PC-3 (cell line): ENCODE results near the gene ZACN. TPM values are rescaled to one million over a fixed set of nuclear protein-coding genes. Genes with fewer than 3 reads are reported as not detected.

ENCODE experiments used
- ATAC-seq: fragments of 200-7000 bp; cut with Tn5 transposase; 2 replicates; pipeline ENCODE4 v1.9.1; 2020; ENCODE audit warnings: mild to moderate bottlenecking, moderate library complexity
- BruUV-seq: library from RNA; stranded (reverse); fragments of 400-500 nt; replicated peaks from 2 replicates; lab custom pipeline; 2021; lab: Mats Ljungman, UMichigan
- CTCF ChIA-PET: fragments of 300-600 bp; sonication (Branson Sonifier 250); formaldehyde crosslinking; loops from one replicate; lab custom pipeline; 2022; ENCODE audit warnings: antibody characterized with exemption; lab: Charles Lee
- POLR2A ChIA-PET: fragments of 300-600 bp; sonication (Branson Sonifier 250); formaldehyde crosslinking; loops from one replicate; lab custom pipeline; 2022; ENCODE audit warnings: antibody characterized with exemption; ENCODE audit not compliant: unreplicated experiment; lab: Charles Lee
- DNase-seq: peaks from one replicate; pipeline ENCODE4 v3.0.0-alpha.2; 2015
- H2AFZ ChIP-seq: fragments of 300-600 bp; sonication (generic); 2 replicates; pipeline ENCODE4 v1.6.0; 2016; ENCODE audit warnings: antibody characterized with exemption, low read length
- H3F3A ChIP-seq: fragments of 300-600 bp; sonication (generic); one replicate; pipeline ENCODE4 v1.6.0; 2017; ENCODE audit warnings: antibody characterized with exemption, low read length, control low read depth, mild to moderate bottlenecking; ENCODE audit not compliant: unreplicated experiment
- H3K27ac ChIP-seq: fragments of 300-600 bp; sonication (generic); 2 replicates; pipeline ENCODE4 v1.5.1; 2016; ENCODE audit warnings: mild to moderate bottlenecking, low read length
- H3K27me3 ChIP-seq: fragments of 300-600 bp; sonication (generic); 2 replicates; pipeline ENCODE4 v1.6.1; 2016; ENCODE audit warnings: low read length, mixed read lengths
- H3K36me3 ChIP-seq: fragments of 300-600 bp; sonication (generic); 2 replicates; pipeline ENCODE4 v1.6.1; 2016; ENCODE audit warnings: low read depth, mixed run types, low read length, mixed read lengths
- H3K4me1 ChIP-seq: fragments of 300-600 bp; sonication (generic); 2 replicates; pipeline ENCODE4 v1.5.1; 2016; ENCODE audit warnings: low read length; ENCODE audit not compliant: insufficient read depth
- H3K4me2 ChIP-seq: fragments of 300-600 bp; sonication (generic); 2 replicates; pipeline ENCODE4 v1.6.0; 2016; ENCODE audit warnings: low read length
- H3K4me3 ChIP-seq: fragments of 300-600 bp; sonication (generic); 2 replicates; pipeline ENCODE4 v1.5.1; 2016; ENCODE audit warnings: mild to moderate bottlenecking, low read length, mixed read lengths
- H3K79me2 ChIP-seq: fragments of 300-600 bp; sonication (generic); 2 replicates; pipeline ENCODE4 v1.6.1; 2017; ENCODE audit warnings: low read length, mixed read lengths
- H3K9ac ChIP-seq: fragments of 300-600 bp; sonication (generic); 2 replicates; pipeline ENCODE4 v1.6.0; 2016; ENCODE audit warnings: mild to moderate bottlenecking, low read length
- H3K9me2 ChIP-seq: fragments of 300-600 bp; sonication (generic); replicated peaks from 2 replicates; pipeline ENCODE4 v1.6.1; 2016; ENCODE audit warnings: mixed run types, low read length, mixed read lengths
- H3K9me3 ChIP-seq: fragments of 300-600 bp; sonication (generic); 2 replicates; pipeline ENCODE4 v1.6.1; 2016; ENCODE audit warnings: low read length, mixed read lengths
- H4K20me1 ChIP-seq: fragments of 300-600 bp; sonication (generic); 2 replicates; pipeline ENCODE4 v1.6.1; 2016; ENCODE audit warnings: low read length, mixed read lengths
- CTCF ChIP-seq: fragments of 300-600 bp; sonication (generic); conservative IDR thresholded peaks from 2 replicates; pipeline ENCODE4 v1.5.1; 2017; ENCODE audit warnings: antibody characterized with exemption, low read depth, mild to moderate bottlenecking, low read length
- EZH2 ChIP-seq: fragments of 300-600 bp; sonication (generic); IDR thresholded peaks from one replicate; pipeline ENCODE4 v1.6.1; 2017; ENCODE audit warnings: antibody characterized with exemption, mild to moderate bottlenecking, low read length; ENCODE audit not compliant: unreplicated experiment
- EZH2phosphoT487 ChIP-seq: fragments of 300-600 bp; sonication (generic); IDR thresholded peaks from 2 replicates; pipeline ENCODE4 v1.6.1; 2018; ENCODE audit warnings: mild to moderate bottlenecking, antibody characterized with exemption, low read length, borderline replicate concordance
- intact Hi-C: fragments of 100-400 bp; cut with micrococcal nuclease; formaldehyde crosslinking; loops from 2 replicates; pipeline ENCODE4 v1.9.0; 2023
- total RNA-seq: library from RNA; depleted of rRNA; stranded (reverse); fragments of >200 nt; gene quantifications from 2 replicates; pipeline ENCODE4 v1.2.3, GENCODE V29; 2014

Gene ZACN
- total RNA-seq, 1 experiment from 2014 or later = 0.11 TPM

- CTCF ChIA-PET = no interaction called here
Measured at GRCh38 chr17:76085066-76085730, 6.2 kb downstream of the ZACN start.

GRCh38 chr17:76085731-76086366 is 6.9 kb downstream of the ZACN start:
- Histone ChIP-seq H3K27ac (no peak overlapping the region), H3K9me3 (no peaks in the 10 kb centered on the region), H3K9ac (no peak overlapping the region), H3K4me3 (no peak overlapping the region), H3K27me3 (no peaks in the 10 kb centered on the region), H3K36me3 (peaks cover 59% of the 10 kb centered on the region), H3F3A (no peaks in the 10 kb centered on the region), H3K9me2 (no peaks in the 10 kb centered on the region), H2AFZ (no peak overlapping the region), H3K79me2 (no peaks in the 10 kb centered on the region), H3K4me1 (no peaks in the 10 kb centered on the region), H4K20me1 (no peaks in the 10 kb centered on the region), H3K4me2 (no peak overlapping the region)
- ATAC-seq (no peak), DNase-seq (no peak)
- ChIA-PET POLR2A (no interaction called here), CTCF (no interaction called here)
- intact Hi-C loops = no loop called here
- TF ChIP-seq EZH2phosphoT487 (no peak), EZH2 (no peak), CTCF (no peak)
- no TSS peak for BruUV-seq

More at GRCh38 chr17:76085066-76085730, 6.2 kb downstream of the ZACN start:
- H4K20me1 ChIP-seq = no peaks in the 10 kb centered on the region
- H3K4me2 ChIP-seq = no peak overlapping the region
- H3K9ac ChIP-seq = no peak overlapping the region
- intact Hi-C loops = no loop called here
- no peaks in the 10 kb centered on the region for H3K79me2 ChIP-seq
- TF ChIP-seq EZH2 (no peak), EZH2phosphoT487 (no peak), CTCF (no peak)
- peaks cover 1% of the 10 kb centered on the region; the same call in 1 of the 2 replicates for H3K27me3 ChIP-seq
- no peaks in the 10 kb centered on the region for H3F3A ChIP-seq
- no peaks in the 10 kb centered on the region for H3K9me3 ChIP-seq
- BruUV-seq = no TSS peak
- DNase-seq = no peak
- H3K9me2 ChIP-seq = no peaks in the 10 kb centered on the region
- no peak overlapping the region for H3K4me3 ChIP-seq
- peaks cover 58% of the 10 kb centered on the region for H3K36me3 ChIP-seq
- POLR2A ChIA-PET = no interaction called here
- no peak overlapping the region for H3K27ac ChIP-seq
- ATAC-seq = no peak
- no peaks in the 10 kb centered on the region for H3K4me1 ChIP-seq
- H2AFZ ChIP-seq = no peak overlapping the region

GRCh38 chr17:76086384-76086783 is 7.4 kb downstream of the ZACN start:
- DNase-seq (no peak), ATAC-seq (no peak)
- H3K4me3 ChIP-seq = no peak overlapping the region
- H4K20me1 ChIP-seq = no peaks in the 10 kb centered on the region
- H3K27me3 ChIP-seq = no peaks in the 10 kb centered on the region
- H3K27ac ChIP-seq = no peak overlapping the region
- POLR2A ChIA-PET = no interaction called here
- no peaks in the 10 kb centered on the region for H3F3A ChIP-seq
- intact Hi-C loops = no loop called here
- TF ChIP-seq EZH2phosphoT487 (no peak), CTCF (no peak), EZH2 (no peak)
- peaks cover 64% of the 10 kb centered on the region for H3K36me3 ChIP-seq
- no peaks in the 10 kb centered on the region for H3K9me2 ChIP-seq
- H3K4me2 ChIP-seq = no peak overlapping the region
- CTCF ChIA-PET = no interaction called here
- H3K9me3 ChIP-seq = no peaks in the 10 kb centered on the region
- no peak overlapping the region for H2AFZ ChIP-seq
- H3K9ac ChIP-seq = no peak overlapping the region
- H3K4me1 ChIP-seq = no peaks in the 10 kb centered on the region
- BruUV-seq = no TSS peak
- no peaks in the 10 kb centered on the region for H3K79me2 ChIP-seq
